GM12878 (cell line): ENCODE data around the gene RPL19. TPM values are rescaled to one million over a fixed set of nuclear protein-coding genes. Genes with fewer than 3 reads are reported as not detected.

Experiments
- ATAC-seq: fragments of 200-7000 bp; cut with Tn5 transposase; 3 replicates; pipeline ENCODE4 v1.9.1; 2020; ENCODE audit warnings: mild to moderate bottlenecking, moderate library complexity
- BruUV-seq: library from RNA; stranded (reverse); fragments of 400-500 nt; replicated peaks from 2 replicates; lab custom pipeline; 2021; lab: Mats Ljungman, UMichigan
- CTCF ChIA-PET: fragments of 300-600 bp; sonication (Branson Sonifier 250); formaldehyde crosslinking; extraction: SDS; loops from one replicate; lab custom pipeline; 2021; ENCODE audit warnings: inconsistent platforms; lab: Yijun Ruan, JAX
- POLR2A ChIA-PET: fragments of 350-600 bp; formaldehyde crosslinking; extraction: SDS; loops from one replicate; lab custom pipeline; 2021; ENCODE audit warnings: inconsistent platforms; lab: Charles Lee
- RAD21 ChIA-PET: fragments of 300-600 bp; sonication (Branson Sonifier 250); formaldehyde crosslinking; loops from one replicate; lab custom pipeline; 2023; ENCODE audit warnings: antibody characterized with exemption; ENCODE audit not compliant: unreplicated experiment; lab: Charles Lee
- SMC1A ChIA-PET: fragments of 300-600 bp; sonication (Branson Sonifier 250); formaldehyde crosslinking; loops from one replicate; lab custom pipeline; 2023; ENCODE audit not compliant: unreplicated experiment, uncharacterized antibody; lab: Charles Lee
- DNase-seq: peaks from one replicate; pipeline ENCODE4 v3.0.0-alpha.2; 2011; ENCODE audit warnings: low read depth, low spot score
- FAIRE-seq: peaks from 3 replicates; lab custom pipeline; 2011; peaks lifted over from hg19 to GRCh38; lab: Jason Lieb, UNC
- H2AFZ ChIP-seq: 2 replicates; pipeline ENCODE4 v1.6.0; 2011; ENCODE audit warnings: low read depth, low read length, control low read depth; ENCODE audit not compliant: control insufficient read depth
- H3K27ac ChIP-seq: 2 replicates; pipeline ENCODE4 v1.5.1; 2011; ENCODE audit warnings: control low read depth; ENCODE audit not compliant: control insufficient read depth, insufficient read depth
- H3K27me3 ChIP-seq, 2 experiments: replicated peaks in 1 of 2; 2 replicates each; pipeline versions ENCODE4 v1.6.0 to v1.6.1; 2011; ENCODE audit warnings: low read length in 1 of 2; ENCODE audit not compliant: control insufficient read depth in 2 of 2, insufficient read depth in 2 of 2
- H3K36me3 ChIP-seq, 2 experiments: 2 replicates each; pipeline ENCODE4 v1.5.1; 2011; ENCODE audit warnings: low read length in 1 of 2; ENCODE audit not compliant: control insufficient read depth in 2 of 2, insufficient read depth in 2 of 2
- H3K4me1 ChIP-seq: 2 replicates; pipeline ENCODE4 v1.6.1; 2011; ENCODE audit warnings: mild to moderate bottlenecking, low read length, moderate library complexity, mixed read lengths; ENCODE audit not compliant: control insufficient read depth, insufficient read depth
- H3K4me2 ChIP-seq: 2 replicates; pipeline ENCODE4 v1.6.0; 2011; ENCODE audit warnings: control low read depth; ENCODE audit not compliant: control insufficient read depth, insufficient read depth
- H3K4me3 ChIP-seq: fragments of 200-600 bp; sonication (generic); 2 replicates; pipeline ENCODE4 v1.5.1; 2016
- H3K79me2 ChIP-seq: 2 replicates; pipeline ENCODE4 v1.6.0; 2011; ENCODE audit warnings: low read length; ENCODE audit not compliant: control insufficient read depth, insufficient read depth
- H3K9ac ChIP-seq: 2 replicates; pipeline ENCODE4 v1.8.0; 2011; ENCODE audit warnings: low read length, control low read depth, mixed read lengths; ENCODE audit not compliant: control insufficient read depth, insufficient read depth
- H3K9me3 ChIP-seq: replicated peaks from 3 replicates; pipeline ENCODE4 v1.5.1; 2011; ENCODE audit warnings: mild to moderate bottlenecking, low read length; ENCODE audit not compliant: control insufficient read depth, insufficient read depth
- H4K20me1 ChIP-seq: 2 replicates; pipeline ENCODE4 v1.6.0; 2011; ENCODE audit not compliant: control insufficient read depth, insufficient read depth
- ASH2L ChIP-seq: fragments of 300-600, 200-600 bp; sonication (generic); IDR thresholded peaks from 2 replicates; pipeline ENCODE4 v1.6.1; 2017; ENCODE audit warnings: low read depth, mild to moderate bottlenecking, borderline replicate concordance
- BCL3 ChIP-seq: IDR thresholded peaks from 2 replicates; pipeline ENCODE4 v1.6.1; 2011; ENCODE audit warnings: borderline replicate concordance, low read depth, mild to moderate bottlenecking, moderate library complexity, low read length; ENCODE audit not compliant: insufficient read depth, poor library complexity, severe bottlenecking
- CBX5 ChIP-seq: sonication (generic); IDR thresholded peaks from 2 replicates; pipeline ENCODE4 v1.6.1; 2016; ENCODE audit warnings: low read depth, moderate library complexity, mild to moderate bottlenecking, inconsistent platforms
- CHD1 ChIP-seq: IDR thresholded peaks from 2 replicates; pipeline ENCODE4 v1.6.1; 2012; ENCODE audit warnings: low read depth, low read length, improper control_type of control experiment
- E2F4 ChIP-seq: IDR thresholded peaks from 2 replicates; pipeline ENCODE4 v1.6.1; 2012; ENCODE audit warnings: low read depth, low read length, improper control_type of control experiment
- E2F8 ChIP-seq: fragments of 450-650 bp; IDR thresholded peaks from 2 replicates; pipeline ENCODE4 v1.6.1; 2018; ENCODE audit warnings: mild to moderate bottlenecking, low read depth, moderate library complexity; ENCODE audit not compliant: partially characterized antibody
- EZH2 ChIP-seq: IDR thresholded peaks from 2 replicates; pipeline ENCODE4 v1.6.1; 2012; ENCODE audit warnings: low read depth, mild to moderate bottlenecking, control low read depth, inconsistent platforms, low read length, borderline replicate concordance; ENCODE audit not compliant: control insufficient read depth
- GATAD2B ChIP-seq: fragments of 450-650 bp; conservative IDR thresholded peaks from 2 replicates; pipeline ENCODE4 v1.6.1; 2017; ENCODE audit warnings: low read depth, mild to moderate bottlenecking, moderate library complexity
- NKRF ChIP-seq: fragments of 450-650 bp; conservative IDR thresholded peaks from 2 replicates; pipeline ENCODE4 v1.6.1; 2017; ENCODE audit warnings: mild to moderate bottlenecking, moderate library complexity
- NR2F1 ChIP-seq: fragments of 450-650 bp; conservative IDR thresholded peaks from 2 replicates; pipeline ENCODE4 v1.6.1; 2017; ENCODE audit warnings: mild to moderate bottlenecking
- POU2F2 ChIP-seq: IDR thresholded peaks from 3 replicates; pipeline ENCODE4 v1.6.1; 2011; ENCODE audit warnings: low read depth, mild to moderate bottlenecking, low read length, borderline replicate concordance
- RAD21 ChIP-seq: IDR thresholded peaks from 2 replicates; pipeline ENCODE4 v1.6.1; 2011; ENCODE audit warnings: mild to moderate bottlenecking, low read depth, low read length, moderate library complexity; ENCODE audit not compliant: insufficient read depth
- SIN3A ChIP-seq: IDR thresholded peaks from 2 replicates; pipeline ENCODE4 v1.6.1; 2012; ENCODE audit warnings: low read depth, low read length, improper control_type of control experiment
- STAT1 ChIP-seq: fragments of 450-650 bp; conservative IDR thresholded peaks from 2 replicates; pipeline ENCODE4 v1.6.1; 2014; ENCODE audit warnings: antibody characterized with exemption, mild to moderate bottlenecking
- TCF12 ChIP-seq: IDR thresholded peaks from 2 replicates; pipeline ENCODE4 v1.6.1; 2011; ENCODE audit warnings: low read depth, mild to moderate bottlenecking, low read length
- ZNF207 ChIP-seq: fragments of 450-650 bp; IDR thresholded peaks from 2 replicates; pipeline ENCODE4 v1.6.1; 2014; ENCODE audit warnings: antibody characterized with exemption, mild to moderate bottlenecking, borderline replicate concordance
- ZNF274 ChIP-seq: IDR thresholded peaks from one replicate; pipeline ENCODE4 v1.8.0; 2011; ENCODE audit not compliant: insufficient read length, insufficient read depth
- ZNF622 ChIP-seq: fragments of 450-650 bp; IDR thresholded peaks from 2 replicates; pipeline ENCODE4 v1.6.1; 2017; ENCODE audit warnings: mild to moderate bottlenecking, inconsistent platforms
- WGBS: methylation state at CpG from one replicate; pipeline ENCODE4 v1.1.6; 2016; ENCODE audit warnings: low lambda C conversion rate; ENCODE audit not compliant: insufficient replicate concordance, insufficient coverage; ENCODE audit errors: missing lambda C conversion rate; 5-methylcytosine and 5-hydroxymethylcytosine counted together
- in situ Hi-C: fragments of 300-500 bp; cut with MboI; formaldehyde crosslinking; loops from 9 replicates; pipeline ENCODE4 v1.14.3; 2018; ENCODE audit warnings: mixed read lengths
- intact Hi-C: fragments of 100-400 bp; cut with micrococcal nuclease; formaldehyde crosslinking; loops from one replicate; pipeline ENCODE4 v1.14.2; 2022; ENCODE audit not compliant: unreplicated experiment
- polyA plus RNA-seq, 11 experiments: library from polyadenylated mRNA; depleted of rRNA in 4 of 11; unstranded in 6 of 11; stranded (reverse) in 5 of 11; fragments of >200 nt; fragmentation: Nextera tagmentation in 4 of 11; fragmentation: Illumina TruSeq in 1 of 11; extraction: Ambion mirVana in 4 of 11; extraction: Trizol in 1 of 11; gene quantifications; 1 replicate in 1 of 11; 2 replicates in 10 of 11; pipeline versions ENCODE4 v1.2.1 to v1.2.3, GENCODE V29; 2011 to 2016; ENCODE audit warnings: inconsistent platforms in 2 of 11, missing spikeins in 2 of 11, low read depth in 1 of 11
- total RNA-seq, 4 experiments: library from RNA; depleted of rRNA in 3 of 4; stranded (reverse); fragments of >200 nt in 3 of 4; fragmentation: Illumina TruSeq in 1 of 4; extraction: Trizol in 1 of 4; gene quantifications; 2 replicates each; pipeline versions ENCODE4 v1.2.1 to v1.2.3, GENCODE V29; 2013 to 2021

RPL19 gene
- total and polyA plus RNA-seq, 10 of the 15 experiments (the other 5 are each of a cell fraction or from before 2014, with no cell fraction given), result 1,862 to 5,536 (median 3,836) TPM

- H2AFZ ChIP-seq, result no peak overlapping the region
- SMC1A ChIA-PET, result no interaction called here
- RAD21 ChIA-PET, result no interaction called here
- TF ChIP-seq STAT1 (no peak), E2F8 (no peak), ZNF207 (no peak), NKRF (no peak), BCL3 (no peak), ZNF622 (no peak), E2F4 (no peak), NR2F1 (no peak), RAD21 (no peak), SIN3A (no peak), CBX5 (no peak), EZH2 (no peak), ASH2L (no peak), GATAD2B (no peak), CHD1 (no peak), POU2F2 (no peak), ZNF274 (no peak), TCF12 (no peak)
- H3K9ac ChIP-seq, result no peak overlapping the region
- CTCF ChIA-PET, result no interaction called here
- ATAC-seq, result no peak
- POLR2A ChIA-PET, result no interaction called here
- no peaks in the 10 kb centered on the region for H4K20me1 ChIP-seq
- H3K27me3 ChIP-seq, result peaks cover 2 to 3% of the 10 kb centered on the region in 2 experiments; a peak in 1 of 4 replicates
- BruUV-seq, result no TSS peak
- peaks cover 12% of the 10 kb centered on the region for H3K4me1 ChIP-seq
- in situ Hi-C loops (no loop called here), intact Hi-C loops (no loop called here)
- 48% methylated on average over 9 of the region's 9 CpGs for WGBS
- no peaks in the 10 kb centered on the region for H3K9me3 ChIP-seq
- no peak overlapping the region for H3K27ac ChIP-seq
- no peak overlapping the region for H3K4me3 ChIP-seq
- FAIRE-seq, result no peak
- no peak overlapping the region for H3K4me2 ChIP-seq
- no peaks in the 10 kb centered on the region for H3K36me3 ChIP-seq
- H3K79me2 ChIP-seq, result no peaks in the 10 kb centered on the region
- DNase-seq, result no peak
These were observed 13.8 kb downstream of the RPL19 start for GRCh38 chr17:39213852-39214251.
